ENCODE results near the gene REEP2. TPM values are rescaled to one million over a fixed set of nuclear protein-coding genes. Genes with fewer than 3 reads are reported as not detected.

Gene REEP2
- total RNA-seq, 1 donor = 2.2 TPM

- Histone ChIP-seq H3K4me1 (ENCODE audit: insufficient read depth, low read length) (no peaks in the 10 kb centered on the region), H3K36me3 (ENCODE audit: insufficient read depth, low read length) (peaks cover 66% of the 10 kb centered on the region), H3K27me3 (ENCODE audit: insufficient read depth, low read length) (no peaks in the 10 kb centered on the region), H3K27ac (ENCODE audit: low read depth, low read length) (no peak overlapping the region), H4K20me1 (ENCODE audit: insufficient read depth, low read length) (no peaks in the 10 kb centered on the region), H3K9me3 (ENCODE audit: low read depth, low read length) (no peaks in the 10 kb centered on the region), H3K79me2 (ENCODE audit: insufficient read depth, low read length) (no peaks in the 10 kb centered on the region), H3K4me2 (ENCODE audit: insufficient read depth, low read length) (no peak overlapping the region), H2AFZ (ENCODE audit: low read length) (no peak overlapping the region), H3K4me3 (ENCODE audit: insufficient read depth, low read length) (no peak overlapping the region)
- TF ChIP-seq, protein P1, sequence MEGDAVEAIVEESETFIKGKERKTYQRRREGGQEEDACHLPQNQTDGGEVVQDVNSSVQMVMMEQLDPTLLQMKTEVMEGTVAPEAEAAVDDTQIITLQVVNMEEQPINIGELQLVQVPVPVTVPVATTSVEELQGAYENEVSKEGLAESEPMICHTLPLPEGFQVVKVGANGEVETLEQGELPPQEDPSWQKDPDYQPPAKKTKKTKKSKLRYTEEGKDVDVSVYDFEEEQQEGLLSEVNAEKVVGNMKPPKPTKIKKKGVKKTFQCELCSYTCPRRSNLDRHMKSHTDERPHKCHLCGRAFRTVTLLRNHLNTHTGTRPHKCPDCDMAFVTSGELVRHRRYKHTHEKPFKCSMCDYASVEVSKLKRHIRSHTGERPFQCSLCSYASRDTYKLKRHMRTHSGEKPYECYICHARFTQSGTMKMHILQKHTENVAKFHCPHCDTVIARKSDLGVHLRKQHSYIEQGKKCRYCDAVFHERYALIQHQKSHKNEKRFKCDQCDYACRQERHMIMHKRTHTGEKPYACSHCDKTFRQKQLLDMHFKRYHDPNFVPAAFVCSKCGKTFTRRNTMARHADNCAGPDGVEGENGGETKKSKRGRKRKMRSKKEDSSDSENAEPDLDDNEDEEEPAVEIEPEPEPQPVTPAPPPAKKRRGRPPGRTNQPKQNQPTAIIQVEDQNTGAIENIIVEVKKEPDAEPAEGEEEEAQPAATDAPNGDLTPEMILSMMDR (IDR thresholded peaks at IDR 0.05; ENCODE audit: extremely low read depth, low read depth, low read length) = no peak
- no peak for DNase-seq (ENCODE audit: insufficient read length, low spot score, missing footprints)
These were observed 13.8 kb upstream of the REEP2 start for GRCh38 chr5:138425079-138425478.

DNA sequence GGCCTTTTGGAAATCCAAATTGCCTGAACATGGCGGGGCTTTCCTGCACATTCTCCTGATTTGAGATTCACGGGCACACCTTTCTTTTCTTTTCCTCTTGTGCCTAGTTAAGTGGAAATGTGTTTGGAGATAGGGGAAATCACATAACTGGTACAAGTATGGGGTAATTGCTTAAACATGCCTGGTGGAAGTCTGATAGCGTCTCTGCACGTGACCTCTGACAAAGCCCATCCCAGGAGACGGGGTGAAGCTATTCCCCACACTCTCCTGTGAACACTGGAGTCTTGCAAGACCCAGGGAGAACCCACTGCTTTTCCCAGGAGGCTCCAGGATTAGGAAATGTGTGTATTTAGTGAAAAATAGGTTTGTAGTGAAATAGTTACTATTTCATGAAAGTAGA is 2.9 kb upstream of the REEP2 start:
- no peak for DNase-seq (ENCODE audit: insufficient read length, low spot score, missing footprints)
- TF ChIP-seq, protein P1 (IDR thresholded peaks at IDR 0.05; ENCODE audit: extremely low read depth, low read depth, low read length) = no peak

GRCh38 chr5:138438003-138438723 is 694 bp upstream of the REEP2 start:
- no peaks in the 10 kb centered on the region for H3K9me3 ChIP-seq (ENCODE audit: low read depth, low read length)
- peaks cover 27% of the 10 kb centered on the region for H3K36me3 ChIP-seq (ENCODE audit: insufficient read depth, low read length)
- H3K4me1 ChIP-seq (ENCODE audit: insufficient read depth, low read length) = peaks cover 10% of the 10 kb centered on the region
- H2AFZ ChIP-seq (ENCODE audit: low read length) = peak overlapping the region; percentile 77
- H3K4me2 ChIP-seq (ENCODE audit: insufficient read depth, low read length) = peak overlapping the region; percentile 95
- H4K20me1 ChIP-seq (ENCODE audit: insufficient read depth, low read length) = no peaks in the 10 kb centered on the region
- peak overlapping the region; percentile 77 for H3K4me3 ChIP-seq (ENCODE audit: insufficient read depth, low read length)
- DNase-seq (ENCODE audit: insufficient read length, low spot score, missing footprints) = no peak
- no peaks in the 10 kb centered on the region for H3K79me2 ChIP-seq (ENCODE audit: insufficient read depth, low read length)
- no peak overlapping the region for H3K27ac ChIP-seq (ENCODE audit: low read depth, low read length)
- TF ChIP-seq, protein P1 (IDR thresholded peaks at IDR 0.05; ENCODE audit: extremely low read depth, low read depth, low read length) = no peak
- H3K27me3 ChIP-seq (ENCODE audit: insufficient read depth, low read length) = no peaks in the 10 kb centered on the region

More for the DNA sequence above, 2.9 kb upstream of the REEP2 start:
- Histone ChIP-seq H3K4me2 (ENCODE audit: insufficient read depth, low read length) (no peak overlapping the region), H3K4me3 (ENCODE audit: insufficient read depth, low read length) (no peak overlapping the region), H3K9me3 (ENCODE audit: low read depth, low read length) (no peaks in the 10 kb centered on the region), H3K4me1 (ENCODE audit: insufficient read depth, low read length) (peaks cover 10% of the 10 kb centered on the region), H2AFZ (ENCODE audit: low read length) (no peak overlapping the region), H3K27ac (ENCODE audit: low read depth, low read length) (no peak overlapping the region), H3K36me3 (ENCODE audit: insufficient read depth, low read length) (peaks cover 42% of the 10 kb centered on the region), H4K20me1 (ENCODE audit: insufficient read depth, low read length) (no peaks in the 10 kb centered on the region), H3K79me2 (ENCODE audit: insufficient read depth, low read length) (no peaks in the 10 kb centered on the region), H3K27me3 (ENCODE audit: insufficient read depth, low read length) (no peaks in the 10 kb centered on the region)

DNA sequence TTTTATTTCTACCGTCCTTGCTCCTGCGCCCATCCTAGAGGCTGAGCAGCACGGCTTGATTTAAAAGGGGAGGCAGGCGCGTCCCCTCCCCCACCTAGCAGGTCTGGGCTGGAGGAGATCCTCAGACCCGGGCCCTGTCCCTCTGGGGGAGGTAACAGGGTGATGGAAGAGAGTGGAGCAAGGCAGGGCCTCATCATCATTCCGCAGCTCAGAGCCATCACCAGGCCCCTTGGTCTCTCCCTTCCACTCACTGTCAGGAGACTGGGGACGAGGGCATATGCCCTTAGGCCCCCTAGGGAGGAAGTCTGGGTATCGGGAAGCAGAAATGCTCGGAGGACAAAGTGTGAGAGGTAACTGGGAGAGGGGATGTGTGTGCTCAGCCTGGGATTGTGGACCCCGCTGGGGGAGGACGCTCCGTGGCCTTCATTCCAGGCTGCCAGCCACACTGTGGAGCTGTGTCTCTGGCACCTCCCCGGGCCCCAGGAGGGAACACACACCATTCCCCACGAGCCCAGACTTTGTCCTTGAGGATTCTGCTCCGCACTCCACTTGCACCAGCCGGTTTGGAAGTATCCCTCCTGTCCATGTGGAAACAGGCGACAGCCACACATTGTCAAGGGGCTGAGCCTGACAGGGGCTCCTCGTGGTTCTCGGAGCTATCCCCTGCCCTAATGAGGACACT is 761 bp downstream of the REEP2 start:
- Histone ChIP-seq H2AFZ (ENCODE audit: low read length) (peak overlapping the region; percentile 86), H3K79me2 (ENCODE audit: insufficient read depth, low read length) (no peaks in the 10 kb centered on the region), H3K27ac (ENCODE audit: low read depth, low read length) (no peak overlapping the region), H4K20me1 (ENCODE audit: insufficient read depth, low read length) (no peaks in the 10 kb centered on the region), H3K9me3 (ENCODE audit: low read depth, low read length) (no peaks in the 10 kb centered on the region), H3K4me3 (ENCODE audit: insufficient read depth, low read length) (peak overlapping the region; percentile 77), H3K4me1 (ENCODE audit: insufficient read depth, low read length) (peaks cover 10% of the 10 kb centered on the region), H3K27me3 (ENCODE audit: insufficient read depth, low read length) (no peaks in the 10 kb centered on the region), H3K4me2 (ENCODE audit: insufficient read depth, low read length) (peak overlapping the region; percentile 95), H3K36me3 (ENCODE audit: insufficient read depth, low read length) (peaks cover 21% of the 10 kb centered on the region)
- TF ChIP-seq, protein P1 (IDR thresholded peaks at IDR 0.05; ENCODE audit: extremely low read depth, low read depth, low read length) = no peak
- DNase-seq (ENCODE audit: insufficient read length, low spot score, missing footprints) = peak; percentile 93

Data from osteoblast (primary cell).